ENCODE data around the gene PRM3. TPM values are rescaled to one million over a fixed set of nuclear protein-coding genes. Genes with fewer than 3 reads are reported as not detected.
"Not testable (repeated sequence)": the region's sequence is repeated elsewhere in the genome, so short reads cannot be mapped to it uniquely, and the experiment has no call there.

PRM3 gene
- total RNA-seq, 2 experiments from 2014 or later, result not detected

DNA sequence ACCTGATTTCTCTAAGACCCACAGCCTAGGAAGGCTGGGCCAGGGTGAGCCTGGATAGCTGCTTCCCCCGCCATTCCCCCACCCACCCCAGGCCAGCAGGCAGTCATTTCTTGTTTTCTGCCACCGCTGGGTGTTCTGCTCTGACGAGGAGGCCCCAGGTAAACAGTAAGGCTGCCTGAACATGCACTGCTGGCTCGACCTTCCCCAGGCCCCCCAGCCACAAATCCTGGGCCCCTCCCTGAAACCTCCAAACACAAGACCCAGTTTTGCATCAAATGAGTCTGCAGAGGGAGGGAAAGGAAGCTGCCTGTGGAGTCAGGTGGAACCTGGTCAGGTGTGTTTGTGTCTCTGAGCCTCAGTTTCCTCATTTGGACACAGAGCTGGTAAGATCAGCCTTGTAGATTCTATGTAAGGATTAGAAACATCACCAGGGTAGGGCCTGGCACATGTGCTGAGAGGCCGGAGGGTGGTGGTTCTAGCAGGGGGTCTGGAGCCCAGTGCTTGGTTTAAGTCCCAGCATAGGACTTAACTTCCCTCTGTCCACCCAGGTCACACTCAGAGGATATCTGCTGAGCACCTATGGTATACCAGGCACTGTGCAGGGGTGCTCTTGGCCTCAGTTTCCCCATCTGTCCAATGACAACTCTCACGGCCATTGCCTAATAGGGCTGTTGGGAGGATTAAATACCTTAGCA lies 26.6 kb upstream of the PRM3 start:
- POLR2A ChIA-PET, result interaction anchor here (0.9 to 4.3 kb wide), 4 partner anchors 10 to 70 kb away, joined by 3 to 79 read pairs (median 16); partner anchors contain the start of gene SOCS1
- peak overlapping the region; percentile 96 for H3K27ac ChIP-seq (ENCODE audit: low read depth, low read length, poor library complexity, severe bottlenecking)
- BruUV-seq (replicated peaks), result no TSS peak

DNA sequence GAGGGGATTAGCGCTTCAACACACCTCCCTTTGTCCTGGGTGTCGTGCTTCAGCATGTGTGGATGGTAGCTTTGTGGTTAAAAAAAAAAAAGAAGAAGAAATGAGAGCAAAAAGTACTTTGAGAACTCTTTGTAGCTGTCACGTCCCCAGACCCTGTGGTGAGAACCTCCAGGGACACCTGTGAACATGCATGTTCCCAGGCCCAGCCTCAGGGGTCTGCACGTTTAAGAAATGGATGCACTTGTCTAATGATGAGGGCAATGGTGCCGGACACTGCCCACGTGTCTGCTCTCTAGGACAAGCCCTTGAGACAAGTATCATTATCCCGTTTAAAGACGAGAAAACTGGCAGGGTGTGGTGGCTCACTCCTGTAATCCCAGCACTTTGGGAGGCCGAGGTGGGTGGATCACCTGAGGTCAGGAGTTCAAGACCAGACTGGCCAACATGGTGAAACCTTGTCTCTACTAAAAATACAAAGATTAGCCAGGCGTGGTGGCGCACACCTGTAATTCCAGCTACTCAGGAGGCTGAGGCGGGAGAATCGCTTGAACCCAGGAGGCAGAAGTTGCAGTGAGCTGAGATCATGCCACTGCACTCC lies 25.6 kb upstream of the PRM3 start:
- H3K4me3 ChIP-seq (ENCODE audit: low read depth, low read length, poor library complexity, severe bottlenecking); H3K9me3 ChIP-seq (ENCODE audit: low read length); H3K79me2 ChIP-seq (ENCODE audit: insufficient read depth, low read depth, low read length); H3K9me2 ChIP-seq (ENCODE audit: insufficient read depth, low read length); intact Hi-C loops (cut with micrococcal nuclease; ENCODE audit: unreplicated experiment); H3K36me3 ChIP-seq (ENCODE audit: insufficient read depth, low read length); BruUV-seq (replicated peaks); H4K20me1 ChIP-seq (ENCODE audit: insufficient read depth, low read length): not testable (repeated sequence)
- peaks cover 91% of the 10 kb centered on the region for H3K4me1 ChIP-seq (ENCODE audit: insufficient read depth, low read length, poor library complexity, severe bottlenecking)
- peak overlapping the region; percentile 82 for H3K4me2 ChIP-seq (ENCODE audit: low read length)
- POLR2A ChIA-PET, result interaction anchor here (0.9 to 4.3 kb wide), 10 partner anchors 11 to 71 kb away, joined by 3 to 79 read pairs (median 8); partner anchors contain the start of gene SOCS1
- DNase-seq (ENCODE audit: low spot score), result peak; percentile 70
- CTCF ChIA-PET (ENCODE audit: unreplicated experiment), result interaction anchor here (0.6 to 2.8 kb wide), 4 partner anchors 10 to 380 kb away, joined by 3 to 20 read pairs (median 11); partner anchors contain the start of gene SOCS1
- peak overlapping the region; percentile 96 for H3K27ac ChIP-seq (ENCODE audit: low read depth, low read length, poor library complexity, severe bottlenecking)
- peak overlapping the region; percentile 81; the same call in 1 of the 2 replicates for H2AFZ ChIP-seq (ENCODE audit: low read length)

More for the DNA sequence above, 26.6 kb upstream of the PRM3 start:
- H3K4me3 ChIP-seq (ENCODE audit: low read depth, low read length, poor library complexity, severe bottlenecking), result no peak overlapping the region
- CTCF ChIA-PET (ENCODE audit: unreplicated experiment), result interaction anchor here (0.6 to 1.0 kb wide), 2 partner anchors 8 to 379 kb away, joined by 3 read pairs; no protein-coding TSS in a partner anchor
- peak; percentile 35 for DNase-seq (ENCODE audit: low spot score)
- peak overlapping the region; percentile 82 for H3K4me2 ChIP-seq (ENCODE audit: low read length)
- intact Hi-C loops (cut with micrococcal nuclease; ENCODE audit: unreplicated experiment), result no loop called here
- no peaks in the 10 kb centered on the region for H3K36me3 ChIP-seq (ENCODE audit: insufficient read depth, low read length)
- H3K79me2 ChIP-seq (ENCODE audit: insufficient read depth, low read depth, low read length), result no peaks in the 10 kb centered on the region
- peak overlapping the region; percentile 64; the same call in 1 of the 2 replicates for H2AFZ ChIP-seq (ENCODE audit: low read length)
- no peaks in the 10 kb centered on the region for H4K20me1 ChIP-seq (ENCODE audit: insufficient read depth, low read length)
- H3K9me2 ChIP-seq (ENCODE audit: insufficient read depth, low read length), result no peaks in the 10 kb centered on the region
- no peak for TF ChIP-seq EZH2phosphoT487 (IDR thresholded peaks at IDR 0.05; ENCODE audit: borderline replicate concordance, low read depth, low read length)
- TF ChIP-seq, protein P1, sequence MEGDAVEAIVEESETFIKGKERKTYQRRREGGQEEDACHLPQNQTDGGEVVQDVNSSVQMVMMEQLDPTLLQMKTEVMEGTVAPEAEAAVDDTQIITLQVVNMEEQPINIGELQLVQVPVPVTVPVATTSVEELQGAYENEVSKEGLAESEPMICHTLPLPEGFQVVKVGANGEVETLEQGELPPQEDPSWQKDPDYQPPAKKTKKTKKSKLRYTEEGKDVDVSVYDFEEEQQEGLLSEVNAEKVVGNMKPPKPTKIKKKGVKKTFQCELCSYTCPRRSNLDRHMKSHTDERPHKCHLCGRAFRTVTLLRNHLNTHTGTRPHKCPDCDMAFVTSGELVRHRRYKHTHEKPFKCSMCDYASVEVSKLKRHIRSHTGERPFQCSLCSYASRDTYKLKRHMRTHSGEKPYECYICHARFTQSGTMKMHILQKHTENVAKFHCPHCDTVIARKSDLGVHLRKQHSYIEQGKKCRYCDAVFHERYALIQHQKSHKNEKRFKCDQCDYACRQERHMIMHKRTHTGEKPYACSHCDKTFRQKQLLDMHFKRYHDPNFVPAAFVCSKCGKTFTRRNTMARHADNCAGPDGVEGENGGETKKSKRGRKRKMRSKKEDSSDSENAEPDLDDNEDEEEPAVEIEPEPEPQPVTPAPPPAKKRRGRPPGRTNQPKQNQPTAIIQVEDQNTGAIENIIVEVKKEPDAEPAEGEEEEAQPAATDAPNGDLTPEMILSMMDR (conservative IDR thresholded peaks at IDR 0.05; ENCODE audit: low read length), result no peak
- H3K4me1 ChIP-seq (ENCODE audit: insufficient read depth, low read length, poor library complexity, severe bottlenecking), result peaks cover 84% of the 10 kb centered on the region
- no peaks in the 10 kb centered on the region for H3K9me3 ChIP-seq (ENCODE audit: low read length)

DNA sequence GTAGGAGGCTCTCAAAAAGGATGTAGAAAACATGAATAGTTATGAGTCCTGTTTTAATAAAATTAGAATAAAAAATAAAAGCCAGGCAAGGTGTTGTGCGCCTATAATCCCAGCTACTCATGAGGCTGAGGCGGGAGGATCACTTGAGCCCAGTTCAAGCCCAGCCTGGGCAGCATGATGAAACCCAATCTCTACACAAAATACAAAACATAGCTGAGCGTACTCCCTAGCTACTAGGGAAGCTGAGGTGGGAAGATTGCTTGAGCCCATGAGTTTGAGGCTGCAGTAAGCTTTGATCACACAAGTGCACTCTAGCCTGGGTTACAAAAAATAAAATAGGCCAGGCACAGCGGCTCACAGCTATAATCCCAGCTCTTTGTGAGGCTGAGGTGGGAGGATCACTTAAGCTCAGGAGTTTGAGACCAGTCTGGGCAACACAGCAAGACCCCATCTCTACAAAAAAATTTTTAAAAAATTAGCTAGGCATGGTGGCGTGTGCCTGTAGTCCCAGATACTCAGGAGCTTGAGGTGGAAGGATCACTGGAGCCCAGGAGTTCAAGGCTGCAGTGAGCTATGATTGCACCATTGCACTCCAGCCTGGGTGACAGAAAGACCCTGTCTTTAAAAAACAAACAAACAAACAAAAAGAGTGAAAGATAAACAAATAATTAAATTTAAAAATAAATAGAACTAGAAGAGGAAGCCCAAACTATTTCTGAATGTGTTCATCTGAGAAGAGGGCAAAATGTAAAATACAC lies 24.9 kb upstream of the PRM3 start:
- intact Hi-C loops (cut with micrococcal nuclease; ENCODE audit: unreplicated experiment), result no loop called here
- H2AFZ ChIP-seq (ENCODE audit: low read length), result peak overlapping the region; percentile 81; the same call in 1 of the 2 replicates
- ChIA-PET POLR2A (interaction anchor here (0.6 to 4.3 kb wide), 14 partner anchors 12 to 442 kb away, joined by 3 to 79 read pairs (median 8); partner anchors contain the start of gene SOCS1), CTCF (ENCODE audit: unreplicated experiment) (interaction anchor here (0.8 to 2.8 kb wide), 5 partner anchors 10 to 73 kb away, joined by 3 to 20 read pairs (median 3); partner anchors contain the start of gene SOCS1)
- peak overlapping the region; percentile 49 for H3K4me3 ChIP-seq (ENCODE audit: low read depth, low read length, poor library complexity, severe bottlenecking)
- no TSS peak for BruUV-seq (replicated peaks)
- no peaks in the 10 kb centered on the region for H3K9me3 ChIP-seq (ENCODE audit: low read length)
- H3K4me2 ChIP-seq (ENCODE audit: low read length), result peak overlapping the region; percentile 82
- DNase-seq (ENCODE audit: low spot score), result no peak
- TF ChIP-seq, protein P1 (conservative IDR thresholded peaks at IDR 0.05; ENCODE audit: low read length), result no peak
- TF ChIP-seq EZH2phosphoT487 (IDR thresholded peaks at IDR 0.05; ENCODE audit: borderline replicate concordance, low read depth, low read length), result no peak
- no peaks in the 10 kb centered on the region for H3K79me2 ChIP-seq (ENCODE audit: insufficient read depth, low read depth, low read length)
- no peaks in the 10 kb centered on the region for H3K9me2 ChIP-seq (ENCODE audit: insufficient read depth, low read length)
- H4K20me1 ChIP-seq (ENCODE audit: insufficient read depth, low read length), result no peaks in the 10 kb centered on the region
- H3K27ac ChIP-seq (ENCODE audit: low read depth, low read length, poor library complexity, severe bottlenecking), result peak overlapping the region; percentile 96
- no peaks in the 10 kb centered on the region for H3K36me3 ChIP-seq (ENCODE audit: insufficient read depth, low read length)
- peaks cover 95% of the 10 kb centered on the region for H3K4me1 ChIP-seq (ENCODE audit: insufficient read depth, low read length, poor library complexity, severe bottlenecking)
